ENCODE results near the gene MAML2.

The MAML2 gene

DNA sequence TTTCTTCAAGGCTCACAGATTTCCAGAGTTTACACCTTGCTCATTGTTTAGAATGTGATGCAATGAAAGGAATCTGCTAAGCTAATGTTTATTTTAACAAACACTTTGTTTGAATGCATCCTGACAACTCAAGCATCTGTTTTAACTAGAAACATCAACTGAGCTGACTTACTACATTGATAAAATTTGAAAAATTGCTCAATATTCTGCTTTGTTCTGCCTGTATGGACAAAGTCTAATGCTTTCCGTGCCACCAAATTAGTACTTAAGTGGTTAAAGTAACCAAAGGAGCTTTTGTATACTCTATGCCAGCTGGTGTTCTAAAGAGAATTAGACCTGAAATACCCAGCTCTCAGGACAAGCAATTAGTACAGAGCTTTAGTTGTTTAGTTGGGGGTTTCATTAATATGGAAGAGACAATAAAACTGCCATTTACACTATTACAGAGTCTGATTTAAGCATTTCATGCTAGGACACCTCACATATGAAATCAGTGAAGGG is 105.2 kb downstream of the MAML2 start:
- TF ChIP-seq, protein P1, sequence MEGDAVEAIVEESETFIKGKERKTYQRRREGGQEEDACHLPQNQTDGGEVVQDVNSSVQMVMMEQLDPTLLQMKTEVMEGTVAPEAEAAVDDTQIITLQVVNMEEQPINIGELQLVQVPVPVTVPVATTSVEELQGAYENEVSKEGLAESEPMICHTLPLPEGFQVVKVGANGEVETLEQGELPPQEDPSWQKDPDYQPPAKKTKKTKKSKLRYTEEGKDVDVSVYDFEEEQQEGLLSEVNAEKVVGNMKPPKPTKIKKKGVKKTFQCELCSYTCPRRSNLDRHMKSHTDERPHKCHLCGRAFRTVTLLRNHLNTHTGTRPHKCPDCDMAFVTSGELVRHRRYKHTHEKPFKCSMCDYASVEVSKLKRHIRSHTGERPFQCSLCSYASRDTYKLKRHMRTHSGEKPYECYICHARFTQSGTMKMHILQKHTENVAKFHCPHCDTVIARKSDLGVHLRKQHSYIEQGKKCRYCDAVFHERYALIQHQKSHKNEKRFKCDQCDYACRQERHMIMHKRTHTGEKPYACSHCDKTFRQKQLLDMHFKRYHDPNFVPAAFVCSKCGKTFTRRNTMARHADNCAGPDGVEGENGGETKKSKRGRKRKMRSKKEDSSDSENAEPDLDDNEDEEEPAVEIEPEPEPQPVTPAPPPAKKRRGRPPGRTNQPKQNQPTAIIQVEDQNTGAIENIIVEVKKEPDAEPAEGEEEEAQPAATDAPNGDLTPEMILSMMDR (IDR thresholded peaks at IDR 0.05; ENCODE audit: low read depth, low read length, missing control alignments) = no peak
- H3K4me3 ChIP-seq (ENCODE audit: low read depth, low read length) = no peak overlapping the region
- DNase-seq (ENCODE audit: low read depth) = no peak

DNA sequence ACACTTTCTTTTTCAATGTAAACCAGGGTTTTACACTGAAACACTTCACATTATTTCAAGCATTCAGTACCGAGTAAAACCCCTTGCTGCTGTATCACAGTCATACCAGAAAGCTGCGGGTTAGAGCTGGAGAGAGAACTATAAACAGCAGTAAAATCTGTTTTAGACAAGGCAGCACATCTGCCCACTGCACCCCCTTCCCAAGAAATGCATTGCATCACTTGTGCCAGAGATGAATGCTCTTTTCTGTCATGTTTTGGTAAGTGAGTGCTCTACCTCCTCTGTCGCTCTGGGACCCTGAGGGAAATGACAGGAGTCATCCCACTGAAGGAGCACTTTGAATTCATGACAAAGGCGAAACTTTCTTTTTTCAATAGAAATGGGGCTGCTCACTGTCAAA is 107.2 kb downstream of the MAML2 start:
- H3K4me3 ChIP-seq (ENCODE audit: low read depth, low read length) = no peak overlapping the region
- DNase-seq (ENCODE audit: low read depth) = no peak
- TF ChIP-seq, protein P1 (IDR thresholded peaks at IDR 0.05; ENCODE audit: low read depth, low read length, missing control alignments) = no peak

DNA sequence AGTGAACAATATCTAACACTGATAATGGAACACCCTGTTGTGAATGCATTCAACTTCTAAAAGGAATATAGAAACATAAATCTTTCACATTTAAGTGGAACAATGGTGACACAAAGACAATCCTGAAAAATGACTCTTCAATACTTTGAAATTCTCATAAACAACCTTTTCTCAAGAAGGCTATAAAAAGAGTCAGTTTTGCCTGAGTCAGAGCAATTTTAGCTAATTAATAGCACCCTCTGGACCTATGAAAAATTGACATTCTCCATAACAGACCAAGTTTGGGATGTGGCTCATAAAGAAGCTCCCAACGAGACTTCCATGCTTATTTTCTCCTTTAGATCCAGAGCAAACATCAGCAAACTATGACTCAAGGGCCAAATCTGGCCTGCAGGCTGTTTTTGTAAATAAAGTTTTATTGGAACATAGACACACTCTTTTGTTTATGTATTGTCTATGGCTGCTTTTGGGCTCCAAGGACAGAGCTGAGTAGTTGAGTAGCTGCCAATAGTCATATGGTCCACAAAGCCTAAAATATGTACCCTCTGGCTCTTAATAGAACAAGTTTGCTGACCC is 108.0 kb downstream of the MAML2 start:
- H3K4me3 ChIP-seq (ENCODE audit: low read depth, low read length) = no peak overlapping the region
- no peak for DNase-seq (ENCODE audit: low read depth)
- TF ChIP-seq, protein P1 (IDR thresholded peaks at IDR 0.05; ENCODE audit: low read depth, low read length, missing control alignments) = no peak

DNA sequence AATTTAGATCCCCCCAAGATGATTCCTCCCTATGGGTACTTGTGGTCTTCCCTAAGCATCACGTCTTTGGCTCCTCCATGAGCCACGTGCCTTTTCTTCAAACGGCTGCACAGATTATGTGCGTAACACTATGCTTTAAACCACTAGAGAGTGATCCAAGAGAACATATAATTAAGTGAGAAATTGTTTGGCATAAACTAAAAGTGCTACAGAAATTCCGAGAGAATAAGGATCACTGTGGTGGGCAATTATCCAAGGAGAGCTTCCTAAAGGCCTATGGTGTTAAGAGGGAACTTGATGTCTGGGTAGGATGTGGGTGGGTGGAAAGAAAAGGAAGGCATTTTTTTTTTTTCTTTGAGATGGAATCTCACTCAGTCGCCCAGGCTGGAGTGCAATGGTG is 110.9 kb downstream of the MAML2 start:
- DNase-seq (ENCODE audit: low read depth) = no peak
- no peak overlapping the region for H3K4me3 ChIP-seq (ENCODE audit: low read depth, low read length)
- TF ChIP-seq, protein P1 (IDR thresholded peaks at IDR 0.05; ENCODE audit: low read depth, low read length, missing control alignments) = no peak

DNA sequence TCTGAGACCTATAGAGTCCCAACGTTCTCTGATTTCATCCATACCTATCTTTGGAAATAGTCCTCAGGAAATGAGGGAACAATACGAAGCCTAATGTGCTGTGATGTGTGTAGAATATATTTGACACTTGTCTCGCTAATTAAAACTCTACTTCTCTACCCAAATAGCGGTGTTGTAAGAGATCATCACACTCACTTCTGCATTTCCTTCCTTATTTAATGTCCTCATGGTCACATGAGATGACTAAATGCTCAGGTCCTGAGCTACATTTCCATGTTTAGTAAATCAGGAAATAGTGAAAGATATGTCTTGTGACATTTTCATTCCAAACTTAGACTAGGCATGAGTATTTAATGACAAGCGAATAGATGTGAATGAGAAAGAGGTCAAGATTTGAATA is 112.3 kb downstream of the MAML2 start:
- no peak overlapping the region for H3K4me3 ChIP-seq (ENCODE audit: low read depth, low read length)
- TF ChIP-seq, protein P1 (IDR thresholded peaks at IDR 0.05; ENCODE audit: low read depth, low read length, missing control alignments) = no peak
- DNase-seq (ENCODE audit: low read depth) = no peak

DNA sequence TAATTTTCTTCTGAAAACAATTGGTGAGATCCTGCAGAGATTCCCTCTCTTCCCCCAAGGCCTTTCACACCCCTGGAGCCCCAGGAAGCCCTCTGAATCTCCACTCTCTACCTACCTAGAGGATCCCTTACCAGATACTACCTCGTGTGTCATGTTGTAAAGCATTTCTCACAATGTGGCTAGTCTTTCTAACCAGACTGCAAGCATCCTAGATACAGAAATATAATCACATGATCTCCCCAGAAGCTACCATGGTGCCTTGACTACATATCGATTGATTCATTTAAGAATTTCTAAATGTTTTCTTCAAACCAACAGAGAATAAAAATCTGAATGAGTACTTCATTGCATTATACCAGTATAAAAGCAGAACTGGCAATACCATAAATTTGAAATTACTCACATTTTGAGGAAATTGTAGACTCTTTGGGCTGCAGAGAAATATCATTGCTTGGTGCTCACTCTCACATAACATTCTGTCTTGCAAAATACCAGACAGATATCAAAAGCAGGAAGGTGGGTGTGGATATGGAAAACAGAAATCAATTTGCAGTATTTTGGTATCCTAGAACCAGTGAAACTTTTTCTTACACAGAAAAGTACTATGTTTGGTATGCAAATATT is 113.5 kb downstream of the MAML2 start:
- no peak for DNase-seq (ENCODE audit: low read depth)
- H3K4me3 ChIP-seq (ENCODE audit: low read depth, low read length) = no peak overlapping the region
- TF ChIP-seq, protein P1 (IDR thresholded peaks at IDR 0.05; ENCODE audit: low read depth, low read length, missing control alignments) = no peak

DNA sequence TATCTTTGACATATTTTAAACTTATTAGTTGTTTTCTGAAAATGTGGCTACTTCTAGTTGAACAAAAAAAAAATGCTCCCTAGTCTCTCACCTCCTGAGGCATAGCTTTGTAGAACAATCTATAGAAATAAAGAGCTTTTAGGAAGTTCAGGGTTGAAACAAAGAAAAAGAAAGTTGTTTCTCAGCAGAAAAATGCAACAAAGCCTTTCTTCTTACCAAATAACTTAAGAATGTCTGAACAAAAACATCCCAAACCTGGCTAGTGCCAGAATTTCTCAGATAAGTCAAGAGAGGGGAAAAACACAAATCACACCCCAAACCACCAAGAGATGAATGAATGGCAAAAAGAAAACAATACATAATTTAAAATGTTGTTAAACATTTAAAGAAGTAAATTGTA is 114.1 kb downstream of the MAML2 start:
- TF ChIP-seq, protein P1 (IDR thresholded peaks at IDR 0.05; ENCODE audit: low read depth, low read length, missing control alignments) = no peak
- no peak for DNase-seq (ENCODE audit: low read depth)
- H3K4me3 ChIP-seq (ENCODE audit: low read depth, low read length) = no peak overlapping the region

Data from GM12864 (cell line).